Measurements from ENCODE around the gene DAB1. TPM values are rescaled to one million over a fixed set of nuclear protein-coding genes. Genes with fewer than 3 reads are reported as not detected.

The DAB1 gene
- total RNA-seq, 1 experiment from 2014 or later, result not detected

GRCh38 chr1:56979986-56980755, 443.7 kb downstream of the DAB1 start:
- no peak for DNase-seq (ENCODE audit: low spot score)

- no peak for DNase-seq (ENCODE audit: low spot score)
Observed at GRCh38 chr1:56978819-56979218, 445.0 kb downstream of the DAB1 start.

GRCh38 chr1:56977910-56978309, 445.9 kb downstream of the DAB1 start:
- DNase-seq (ENCODE audit: low spot score), result no peak

GRCh38 chr1:56975446-56975845, 448.4 kb downstream of the DAB1 start:
- no peak for DNase-seq (ENCODE audit: low spot score)

GRCh38 chr1:56973923-56974742, 449.7 kb downstream of the DAB1 start:
- no peak for DNase-seq (ENCODE audit: low spot score)

- no peak for DNase-seq (ENCODE audit: low spot score)
Observed at GRCh38 chr1:56972976-56973375, 450.9 kb downstream of the DAB1 start.

GRCh38 chr1:56970280-56970679, 453.6 kb downstream of the DAB1 start:
- no peak for DNase-seq (ENCODE audit: low spot score)

GRCh38 chr1:56968878-56969495, 454.9 kb downstream of the DAB1 start:
- DNase-seq (ENCODE audit: low spot score), result no peak

GRCh38 chr1:56967900-56968832, 455.7 kb downstream of the DAB1 start:
- no peak for DNase-seq (ENCODE audit: low spot score)

GRCh38 chr1:56967355-56967754, 456.5 kb downstream of the DAB1 start:
- no peak for DNase-seq (ENCODE audit: low spot score)

- DNase-seq (ENCODE audit: low spot score), result no peak
Observed at GRCh38 chr1:56966698-56966999, 457.2 kb downstream of the DAB1 start.

GRCh38 chr1:56965916-56966697, 457.8 kb downstream of the DAB1 start, which contains the start of gene C8B:
Gene C8B, minus strand, starts transcription at chr1:56966015. Its CDS starts 67 bp downstream, at chr1:56965948.
- DNase-seq (ENCODE audit: low spot score), result no peak

GRCh38 chr1:56965191-56965590, 458.7 kb downstream of the DAB1 start:
- no peak for DNase-seq (ENCODE audit: low spot score)

GRCh38 chr1:56964349-56965017, 459.4 kb downstream of the DAB1 start:
- DNase-seq (ENCODE audit: low spot score), result no peak

GRCh38 chr1:56963667-56964066, 460.2 kb downstream of the DAB1 start:
- no peak for DNase-seq (ENCODE audit: low spot score)

- no peak for DNase-seq (ENCODE audit: low spot score)
Observed at GRCh38 chr1:56961426-56961825, 462.4 kb downstream of the DAB1 start.

- DNase-seq (ENCODE audit: low spot score), result no peak
Observed at GRCh38 chr1:56958526-56958925, 465.3 kb downstream of the DAB1 start.

GRCh38 chr1:56957931-56958330, 465.9 kb downstream of the DAB1 start:
- no peak for DNase-seq (ENCODE audit: low spot score)

GRCh38 chr1:56954664-56955063, 469.2 kb downstream of the DAB1 start:
- no peak for DNase-seq (ENCODE audit: low spot score)

- no peak for DNase-seq (ENCODE audit: low spot score)
Observed at GRCh38 chr1:56953386-56953785, 470.5 kb downstream of the DAB1 start.
